ENCODE data around the gene SLC16A11.

The SLC16A11 gene

DNA sequence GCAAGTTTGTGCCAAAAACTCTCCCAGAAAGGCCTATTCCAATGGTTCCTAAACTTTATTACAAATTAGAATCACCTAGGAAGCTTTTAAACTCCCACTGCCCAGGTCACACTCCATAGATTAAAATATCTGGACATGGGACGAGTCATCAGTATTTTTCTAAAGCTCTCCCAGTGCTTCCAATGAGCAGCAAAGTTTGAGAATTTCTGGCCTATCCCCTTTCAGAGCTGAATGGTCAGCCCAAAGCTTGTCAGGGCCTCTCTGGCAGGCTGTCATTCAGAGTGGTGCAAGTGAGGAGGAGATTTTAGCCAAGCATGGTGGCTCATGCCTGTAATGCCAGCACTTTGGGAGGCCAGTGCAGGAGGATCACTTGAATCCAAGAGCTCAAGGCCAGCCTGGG is 18.6 kb downstream of the SLC16A11 start:
- DNase-seq (ENCODE audit: low read depth), result no peak

GRCh38 chr17:7024402-7024785 is 19.5 kb downstream of the SLC16A11 start:
- no peak for DNase-seq (ENCODE audit: low read depth)

DNA sequence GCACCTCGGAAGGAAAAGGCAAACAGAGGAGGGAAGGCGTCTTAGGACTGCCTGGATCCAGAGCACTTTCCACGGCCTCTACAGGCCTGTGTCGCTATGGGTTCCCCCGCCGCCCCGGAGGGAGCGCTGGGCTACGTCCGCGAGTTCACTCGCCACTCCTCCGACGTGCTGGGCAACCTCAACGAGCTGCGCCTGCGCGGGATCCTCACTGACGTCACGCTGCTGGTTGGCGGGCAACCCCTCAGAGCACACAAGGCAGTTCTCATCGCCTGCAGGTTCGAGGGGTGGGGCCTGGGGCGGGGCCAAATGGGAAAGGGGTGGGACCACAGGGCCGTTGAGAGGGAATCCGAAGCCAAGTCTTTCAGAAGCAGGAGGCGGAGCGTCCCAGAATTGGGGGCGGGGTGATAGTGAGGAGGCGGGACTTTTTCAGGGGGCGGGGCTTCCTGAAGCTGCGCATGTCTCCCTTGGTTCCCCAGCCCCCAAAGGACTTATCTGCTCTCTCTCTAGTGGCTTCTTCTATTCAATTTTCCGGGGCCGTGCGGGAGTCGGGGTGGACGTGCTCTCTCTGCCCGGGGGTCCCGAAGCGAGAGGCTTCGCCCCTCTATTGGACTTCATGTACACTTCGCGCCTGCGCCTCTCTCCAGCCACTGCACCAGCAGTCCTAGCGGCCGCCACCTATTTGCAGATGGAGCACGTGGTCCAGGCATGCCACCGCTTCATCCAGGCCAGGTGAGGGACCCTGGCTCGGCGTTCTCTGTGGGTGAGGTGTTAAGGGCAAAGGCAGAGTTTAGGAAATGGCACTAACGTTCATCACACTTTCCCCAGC is 20.1 kb downstream of the SLC16A11 start:
- peak; percentile 93 for DNase-seq (ENCODE audit: low read depth)

DNA sequence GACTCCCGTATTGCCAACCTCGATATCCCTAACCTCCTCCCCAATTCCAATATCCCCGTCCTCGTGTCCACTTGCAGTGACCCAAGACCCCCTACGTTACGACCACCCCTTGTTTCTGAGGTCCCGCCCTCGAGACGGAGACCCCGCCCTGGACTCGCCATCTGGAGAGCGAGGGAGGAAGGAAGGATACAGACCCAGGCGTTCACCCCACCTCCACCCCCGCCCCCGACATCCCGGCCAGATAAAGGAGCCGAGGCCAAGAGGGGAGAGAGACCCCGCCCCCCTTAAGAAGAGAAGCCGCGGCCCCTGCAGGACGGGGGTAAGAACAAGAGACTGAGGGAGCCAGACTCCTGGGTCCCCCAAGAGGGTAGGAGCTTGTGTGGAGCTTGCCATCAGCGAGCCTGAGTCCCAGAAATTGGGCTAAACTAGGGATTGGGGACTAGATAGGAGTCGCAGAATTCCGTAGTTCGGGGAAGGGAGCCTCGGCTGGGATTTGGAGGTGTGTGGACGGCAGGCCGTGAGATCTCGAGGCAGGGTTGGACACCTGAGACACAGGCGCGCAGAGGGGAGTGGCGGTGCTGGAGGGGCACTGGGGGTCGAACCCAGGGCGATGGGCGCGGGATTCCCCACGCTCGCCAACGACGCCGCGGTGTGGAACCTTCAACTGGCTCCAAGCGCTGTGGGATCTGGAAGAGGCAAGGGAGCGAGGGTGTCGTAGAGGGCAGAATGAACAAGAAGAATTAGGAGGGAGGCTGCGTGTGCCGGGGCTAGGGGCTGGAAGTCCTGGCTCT is 20.9 kb downstream of the SLC16A11 start, which contains the start of gene BCL6B:
BCL6B (plus strand) TSS at position 270 of the 791 bp plus-strand sequence. CDS start 622 bp downstream, outside the sequence.
- DNase-seq (ENCODE audit: low read depth), result no peak

GRCh38 chr17:7021993-7022778 is 21.7 kb downstream of the SLC16A11 start:
- peak; percentile 46 for DNase-seq (ENCODE audit: low read depth)

- no peak for DNase-seq (ENCODE audit: low read depth)
Observed at GRCh38 chr17:7020894-7021664, 22.8 kb downstream of the SLC16A11 start.

DNA sequence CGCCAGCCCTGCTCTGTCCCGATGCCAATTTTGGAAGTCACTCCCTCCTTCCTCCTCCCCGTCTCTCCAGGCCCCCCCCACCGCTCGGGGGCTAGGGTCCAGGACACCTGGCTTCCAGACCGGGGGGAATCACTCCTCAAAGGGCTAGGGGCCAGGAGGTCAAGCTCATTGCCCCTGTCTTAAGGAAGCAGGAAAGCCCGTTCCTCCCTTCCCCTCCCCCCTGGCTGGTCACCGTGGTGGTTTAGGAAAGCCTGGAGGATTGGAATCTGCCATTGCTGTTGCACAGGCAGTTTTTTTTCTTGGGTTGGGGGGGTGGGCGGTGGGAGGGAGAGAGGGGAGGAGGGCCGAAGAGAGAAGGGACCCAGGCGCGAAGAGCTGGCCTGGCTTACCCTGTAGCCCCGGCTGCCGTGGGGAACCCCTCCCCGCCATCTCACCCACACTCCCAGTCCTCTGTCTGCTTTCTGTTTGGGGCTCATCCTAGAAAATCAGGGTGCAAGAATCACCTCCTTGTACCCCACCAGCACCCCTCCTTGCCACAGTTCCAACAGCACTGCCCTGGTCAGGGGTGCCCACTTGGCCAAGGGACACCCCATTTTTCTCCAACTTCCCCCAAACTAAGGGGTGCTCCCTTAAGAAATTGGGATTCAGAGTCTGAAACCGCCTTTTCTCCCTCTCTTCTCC is 23.9 kb downstream of the SLC16A11 start:
- DNase-seq (ENCODE audit: low read depth), result no peak

GRCh38 chr17:7019367-7019766 is 24.5 kb downstream of the SLC16A11 start:
- DNase-seq (ENCODE audit: low read depth), result no peak

DNA sequence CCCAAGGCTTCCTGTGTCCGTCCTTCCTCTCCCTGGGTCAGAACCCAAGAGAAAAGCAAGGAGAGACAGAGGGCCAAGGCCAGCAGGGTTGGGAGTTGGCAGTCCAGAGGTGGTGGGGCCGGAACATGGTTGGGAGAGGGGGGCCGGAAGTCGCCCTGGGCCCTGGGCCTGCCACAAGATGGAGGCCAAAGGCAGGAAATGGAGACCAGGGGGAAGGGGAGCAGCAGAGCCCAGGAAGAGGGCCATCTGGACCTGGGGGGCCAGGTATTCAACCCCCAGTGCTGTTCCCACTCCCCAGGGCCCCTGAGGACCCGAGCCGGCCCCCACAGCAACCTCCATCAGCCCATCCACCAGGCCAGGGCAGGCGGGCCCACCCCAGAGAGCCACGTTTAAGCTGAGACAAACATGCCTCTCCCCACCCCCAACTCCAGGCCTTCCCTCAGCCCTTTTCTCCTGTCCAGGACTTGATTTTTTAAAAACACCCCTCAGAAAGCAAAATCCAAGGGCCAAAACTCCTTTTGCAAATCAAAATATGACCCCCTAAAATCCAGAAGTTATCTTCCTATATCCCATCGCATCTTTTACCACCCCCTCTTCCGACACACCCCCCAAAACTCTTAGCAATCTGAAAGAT is 25.4 kb downstream of the SLC16A11 start:
- no peak for DNase-seq (ENCODE audit: low read depth)

GRCh38 chr17:7017827-7018200 is 26.1 kb downstream of the SLC16A11 start:
- no peak for DNase-seq (ENCODE audit: low read depth)

DNA sequence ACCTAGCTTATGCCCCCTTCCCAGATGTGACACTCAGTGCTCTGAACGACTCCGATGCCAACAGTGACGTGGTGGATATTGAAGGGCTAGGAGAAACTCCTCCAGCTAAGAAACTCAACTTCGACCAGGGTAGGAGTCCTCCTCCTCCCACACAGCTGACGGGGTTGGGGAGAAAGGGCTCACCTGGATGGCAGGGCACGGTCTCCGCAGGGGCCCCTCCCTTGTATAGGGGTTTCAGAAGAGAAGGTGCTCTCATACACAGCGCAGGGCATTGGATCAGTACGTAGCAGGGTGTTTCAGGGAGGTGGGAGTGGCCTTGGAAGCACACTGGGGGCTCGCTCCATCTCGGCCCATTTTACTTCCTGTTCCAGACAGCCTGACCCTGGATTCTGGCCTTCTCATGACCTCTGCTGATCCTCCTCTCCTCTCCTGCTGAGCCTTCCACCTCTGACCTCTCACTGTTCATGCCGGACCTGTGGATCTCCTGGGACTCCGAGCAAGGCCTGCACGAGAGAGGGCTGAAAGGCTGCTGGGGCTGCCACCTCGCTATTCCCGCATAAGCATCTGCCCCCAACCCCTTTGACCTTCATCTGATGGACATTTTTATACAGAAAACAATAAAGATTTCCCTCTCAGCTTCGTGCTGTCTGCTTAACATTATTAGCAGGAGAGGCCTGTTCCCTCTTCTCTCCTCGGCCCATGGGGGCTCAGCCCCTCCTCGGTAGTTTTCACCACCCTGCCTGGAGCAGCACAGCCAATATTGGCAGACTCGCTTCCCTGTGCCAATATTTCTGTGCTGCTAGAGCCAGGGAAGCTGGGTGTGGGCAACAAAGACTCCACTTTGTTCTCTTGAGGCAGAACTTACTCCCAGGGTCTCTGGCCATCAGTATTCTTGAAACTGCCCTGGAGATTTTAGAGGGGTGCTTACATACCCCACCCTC is 26.7 kb downstream of the SLC16A11 start:
- DNase-seq (ENCODE audit: low read depth), result no peak

- no peak for DNase-seq (ENCODE audit: low read depth)
Observed at GRCh38 chr17:7016418-7016817, 27.5 kb downstream of the SLC16A11 start.

- peak; percentile 84 for DNase-seq (ENCODE audit: low read depth)
Observed at GRCh38 chr17:7014995-7015958, 28.6 kb downstream of the SLC16A11 start.

DNA sequence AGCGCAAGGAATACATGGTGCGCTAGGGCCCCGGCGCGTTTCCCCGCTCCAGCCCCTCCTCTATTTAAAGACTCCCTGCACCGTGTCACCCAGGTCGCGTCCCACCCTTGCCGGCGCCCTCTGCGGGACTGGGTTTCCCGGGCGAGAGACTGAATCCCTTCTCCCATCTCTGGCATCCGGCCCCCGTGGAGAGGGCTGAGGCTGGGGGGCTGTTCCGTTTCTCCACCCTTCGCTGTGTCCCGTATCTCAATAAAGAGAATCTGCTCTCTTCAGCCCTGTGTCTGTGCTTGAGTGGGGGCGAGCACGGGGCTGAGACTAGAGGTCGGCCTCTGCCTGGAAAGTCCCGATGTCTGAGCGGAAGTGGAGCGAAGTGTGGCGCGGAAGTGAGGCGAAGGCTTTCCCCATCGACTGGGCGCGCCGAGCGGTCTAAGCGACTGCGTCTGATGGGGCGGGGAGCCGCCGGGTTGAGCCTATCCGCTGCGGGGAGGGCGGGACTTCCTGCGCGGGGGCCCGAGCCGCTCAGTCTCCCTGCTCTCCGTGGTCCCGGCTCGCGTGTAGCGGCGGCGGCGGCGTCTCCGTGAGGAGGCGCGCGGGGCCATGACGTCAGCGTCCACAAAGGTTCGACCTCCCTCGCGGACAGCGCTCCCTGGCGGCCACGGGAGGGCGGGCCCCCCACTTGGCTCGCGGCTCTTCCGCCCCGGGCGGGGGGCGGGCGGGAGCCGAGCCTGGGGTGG is 29.5 kb downstream of the SLC16A11 start:
- peak; percentile 98 for DNase-seq (ENCODE audit: low read depth)

DNA sequence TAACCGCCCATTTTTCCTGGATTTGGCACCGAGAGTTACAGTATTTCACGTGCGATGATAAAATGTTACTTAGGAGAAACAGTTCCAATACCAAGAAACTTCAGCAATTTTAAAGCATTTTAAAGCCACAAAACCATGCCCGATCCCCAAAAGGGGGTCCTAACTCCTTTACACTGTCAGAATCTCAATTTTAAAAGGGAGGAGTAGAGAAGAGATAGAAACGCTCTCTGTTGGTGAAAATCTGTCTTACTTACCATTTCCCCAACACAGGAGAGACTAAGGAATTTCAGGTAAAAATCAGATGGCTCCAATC is 32.0 kb downstream of the SLC16A11 start:
- DNase-seq (ENCODE audit: low read depth), result no peak

DNA sequence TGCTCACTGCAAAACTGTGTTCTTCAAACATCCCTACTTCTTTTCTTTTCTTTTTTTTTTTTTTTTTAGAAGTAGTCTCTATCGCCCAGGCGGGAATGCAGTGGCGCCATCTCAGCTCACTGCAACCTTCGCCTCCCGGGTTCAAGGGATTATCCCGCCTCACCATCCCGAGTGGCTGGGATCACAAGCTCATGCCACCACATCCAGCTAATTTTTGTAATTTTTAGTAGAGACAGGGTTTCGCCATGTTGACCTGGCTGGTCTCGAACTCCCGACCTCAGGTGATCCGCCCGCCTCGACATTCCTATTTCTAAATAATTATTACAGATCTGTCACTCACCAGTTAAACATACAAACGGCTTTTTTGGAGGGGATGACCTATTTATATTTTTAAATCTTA is 32.5 kb downstream of the SLC16A11 start:
- no peak for DNase-seq (ENCODE audit: low read depth)

DNA sequence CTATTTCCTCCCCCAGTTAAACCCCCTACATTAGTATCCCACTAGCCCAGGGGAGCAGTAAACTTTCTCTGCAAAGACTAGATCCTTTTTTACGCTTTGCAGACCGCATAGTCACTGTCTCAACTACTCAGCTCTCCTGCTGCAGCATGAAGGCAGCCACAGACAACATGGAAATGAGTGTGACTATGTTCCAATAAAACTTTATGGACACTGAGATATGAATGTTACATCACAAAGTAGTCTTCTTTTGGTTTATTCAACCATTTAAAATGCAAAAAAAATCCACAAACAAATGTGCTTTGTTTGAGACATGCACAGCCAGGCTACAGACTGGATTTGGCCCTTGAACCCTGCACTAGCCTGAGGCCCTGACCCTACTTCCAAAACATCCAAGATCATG is 33.4 kb downstream of the SLC16A11 start:
- no peak for DNase-seq (ENCODE audit: low read depth)

GRCh38 chr17:7007143-7007542 is 36.7 kb downstream of the SLC16A11 start:
- DNase-seq (ENCODE audit: low read depth), result no peak
